GM18507 (cell line): Measurements from ENCODE around the gene PPP6R2.
A peak's percentile ranks its signal among the peaks of the same experiment; 100 is the strongest.

Experiments
- DNase-seq: peaks from one replicate; pipeline ENCODE4 v3.0.0; 2011; ENCODE audit warnings: low read depth; ENCODE audit not compliant: insufficient read length; ENCODE audit errors: extremely low spot score
- FAIRE-seq: peaks from 2 replicates; lab custom pipeline; 2011; peaks lifted over from hg19 to GRCh38; lab: Jason Lieb, UNC

The PPP6R2 gene

GRCh38 chr22:50474710-50475651 is 131.9 kb downstream of the PPP6R2 start, which contains the start of gene SBF1:
Gene SBF1 (minus strand): TSS chr22:50475035. CDS start chr22:50474840, 195 bp downstream.
- FAIRE-seq: peak; percentile 87
- DNase-seq: peak; percentile 99

DNA sequence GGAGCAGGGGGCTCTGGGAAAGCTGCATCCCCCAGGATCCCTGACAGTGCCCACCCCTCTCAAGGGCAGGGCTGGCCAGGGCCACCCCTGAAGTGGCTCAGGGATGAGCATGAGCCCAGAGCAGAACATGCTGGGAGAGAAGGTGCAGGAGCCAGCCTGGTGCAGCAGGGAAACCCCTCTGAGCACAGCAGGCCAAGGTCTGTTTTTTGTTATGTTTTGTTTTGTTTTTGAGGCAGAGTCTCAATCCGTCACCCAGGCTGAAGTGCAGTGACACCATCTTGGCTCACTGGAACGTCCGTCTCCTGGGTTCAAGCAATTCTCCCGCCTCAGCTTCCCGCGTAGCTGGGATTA is 132.5 kb downstream of the PPP6R2 start:
- DNase-seq (no peak), FAIRE-seq (no peak)

DNA sequence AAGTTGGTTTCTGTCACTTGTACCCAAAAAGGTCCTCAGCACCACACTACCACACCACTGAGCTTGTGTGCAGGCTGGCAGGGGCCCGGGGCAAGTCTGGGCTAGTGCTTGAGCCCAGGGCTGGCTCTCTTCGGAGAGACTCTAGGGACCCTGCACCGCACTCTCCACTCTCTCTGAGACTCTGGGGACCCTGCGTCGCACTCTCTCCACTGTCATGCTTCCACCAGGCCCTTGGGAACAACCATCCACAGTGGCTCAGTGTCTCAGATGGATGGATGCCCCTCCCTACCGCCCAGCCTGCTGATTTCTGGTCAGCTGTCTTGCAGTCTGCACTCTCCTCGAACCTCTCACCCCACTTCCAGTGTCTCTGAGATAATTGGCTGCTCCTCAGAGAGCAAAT is 133.7 kb downstream of the PPP6R2 start:
- FAIRE-seq: no peak
- no peak for DNase-seq

- FAIRE-seq (no peak), DNase-seq (no peak)
These were observed 134.8 kb downstream of the PPP6R2 start for GRCh38 chr22:50477923-50478322.

GRCh38 chr22:50479721-50480120 is 136.6 kb downstream of the PPP6R2 start:
- FAIRE-seq (no peak), DNase-seq (no peak)

GRCh38 chr22:50481045-50481439 is 137.9 kb downstream of the PPP6R2 start:
- DNase-seq (no peak), FAIRE-seq (no peak)

DNA sequence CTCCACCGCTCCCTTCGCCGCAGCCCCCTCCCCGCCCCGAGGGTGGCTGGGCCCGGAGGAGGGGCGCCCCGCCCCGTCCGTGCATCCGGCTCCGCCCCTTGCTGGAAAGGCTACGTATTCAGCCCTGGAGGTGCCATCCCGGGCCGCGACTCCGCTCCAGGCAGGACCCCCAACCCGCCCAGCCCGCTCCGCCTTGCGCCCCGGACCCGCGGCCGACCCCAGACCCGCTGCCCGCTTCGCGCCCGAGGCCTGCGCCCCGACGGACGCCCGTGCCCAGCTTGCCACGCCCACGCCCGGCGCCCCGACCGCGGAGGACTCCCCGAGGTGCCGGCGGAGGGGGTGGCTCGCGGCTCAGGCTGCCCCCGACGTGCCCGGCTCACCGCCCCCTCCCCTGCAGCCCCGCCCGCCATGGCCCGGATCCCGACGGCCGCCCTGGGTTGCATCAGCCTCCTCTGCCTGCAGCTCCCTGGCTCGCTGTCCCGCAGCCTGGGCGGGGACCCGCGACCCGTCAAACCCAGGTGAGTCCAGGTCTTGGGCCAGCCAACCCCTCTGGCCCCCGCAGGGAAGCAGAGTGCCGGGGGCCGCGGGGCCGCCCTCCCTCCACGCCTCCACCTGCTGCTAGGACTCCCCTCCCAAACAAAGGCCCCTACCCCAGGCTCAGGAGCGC is 138.4 kb downstream of the PPP6R2 start, which contains the start of gene ADM2:
ADM2 (plus strand) TSS at position 104 of the 667 bp plus-strand sequence; CDS start at position 409, 305 bp downstream.
- FAIRE-seq (no peak), DNase-seq (no peak)

GRCh38 chr22:50482107-50483074 is 139.3 kb downstream of the PPP6R2 start:
- DNase-seq: no peak
- no peak for FAIRE-seq

DNA sequence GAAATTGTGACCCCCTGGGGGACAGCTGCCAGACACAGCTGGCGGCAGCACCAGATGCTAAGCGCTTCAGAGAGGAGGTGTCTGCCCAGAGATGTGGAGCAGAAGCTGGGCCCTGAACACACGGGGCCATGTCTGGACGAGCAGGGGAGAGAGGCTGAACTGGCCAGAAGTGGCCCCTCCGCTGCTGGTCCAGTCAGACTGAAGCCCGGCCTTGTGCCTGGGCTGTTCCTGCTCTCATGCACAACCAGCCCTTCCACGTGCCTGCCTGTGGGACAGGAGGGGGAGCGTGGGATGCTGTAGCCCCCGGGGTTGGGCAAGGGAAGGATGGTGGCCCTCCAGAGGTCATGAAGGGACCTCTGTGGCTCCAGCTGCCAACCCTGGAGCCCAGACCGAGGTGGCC is 140.0 kb downstream of the PPP6R2 start:
- no peak for FAIRE-seq

GRCh38 chr22:50483556-50483955 is 140.4 kb downstream of the PPP6R2 start:
- FAIRE-seq: no peak
- DNase-seq: no peak

More for the DNA sequence above, 140.0 kb downstream of the PPP6R2 start:
- DNase-seq: no peak

GRCh38 chr22:50483977-50484853 is 141.1 kb downstream of the PPP6R2 start:
- no peak for DNase-seq
- no peak for FAIRE-seq

GRCh38 chr22:50485221-50486131 is 142.3 kb downstream of the PPP6R2 start:
- no peak for FAIRE-seq
- DNase-seq: no peak

GRCh38 chr22:50486561-50487289 is 143.6 kb downstream of the PPP6R2 start, which contains the start of gene MIOX:
Gene MIOX (plus strand): TSS chr22:50486859. CDS start chr22:50486898, 39 bp downstream.
- FAIRE-seq (no peak), DNase-seq (no peak)

GRCh38 chr22:50487290-50488005 is 144.3 kb downstream of the PPP6R2 start:
- no peak for DNase-seq
- FAIRE-seq: no peak

DNA sequence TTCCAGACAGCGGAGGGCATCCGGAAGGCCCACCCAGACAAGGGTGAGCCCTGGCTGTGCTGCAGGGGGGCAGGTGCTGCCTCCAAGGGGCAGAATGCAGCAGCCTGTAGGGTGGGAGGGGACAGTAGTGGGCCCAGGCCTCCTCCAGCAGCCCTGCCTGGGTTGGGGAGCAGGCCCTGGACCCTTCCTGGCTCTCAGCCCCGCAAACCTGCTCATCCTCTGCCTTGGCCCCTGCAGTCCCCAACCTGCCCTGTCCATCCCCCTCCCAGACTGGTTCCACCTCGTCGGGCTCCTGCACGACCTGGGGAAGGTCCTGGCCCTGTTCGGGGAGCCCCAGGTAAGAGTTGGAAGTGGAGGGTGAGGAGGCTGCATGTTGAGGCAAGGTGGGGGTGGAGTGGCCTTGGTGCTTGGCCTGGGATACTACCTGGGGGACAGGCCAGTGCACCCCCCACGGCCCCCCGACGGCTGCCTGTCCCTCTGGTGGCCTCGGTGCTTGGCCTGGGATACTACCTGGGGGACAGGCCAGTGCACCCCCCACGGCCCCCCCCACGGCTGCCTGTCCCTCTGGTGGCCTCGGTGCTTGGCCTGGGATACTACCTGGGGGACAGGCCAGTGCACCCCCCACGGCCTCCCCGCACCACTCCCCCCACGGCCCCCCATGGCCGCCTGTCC is 145.0 kb downstream of the PPP6R2 start:
- FAIRE-seq: no peak
- no peak for DNase-seq

DNA sequence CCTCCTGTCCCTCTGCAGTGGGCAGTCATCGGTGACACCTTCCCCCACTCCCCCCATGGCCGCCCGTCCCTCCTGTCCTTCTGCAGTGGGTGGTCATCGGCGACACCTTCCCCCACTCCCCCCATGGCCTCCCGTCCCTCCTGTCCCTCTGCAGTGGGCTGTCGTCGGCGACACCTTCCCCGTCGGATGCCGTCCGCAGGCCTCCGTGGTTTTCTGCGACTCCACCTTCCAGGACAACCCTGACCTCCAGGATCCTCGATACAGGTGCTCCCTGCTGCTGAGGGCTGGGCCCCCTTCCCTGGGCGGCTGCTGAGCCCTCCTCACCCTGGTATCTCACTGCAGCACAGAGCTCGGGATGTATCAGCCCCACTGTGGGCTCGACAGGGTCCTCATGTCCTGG is 145.8 kb downstream of the PPP6R2 start:
- no peak for DNase-seq
- FAIRE-seq: no peak
